ENCODE data around the gene PAXX. TPM values are rescaled to one million over a fixed set of nuclear protein-coding genes. Genes with fewer than 3 reads are reported as not detected.

PAXX gene
- total RNA-seq (10 to 100 TPM; 11.9 to 93.6 (median 45.2) TPM), polyA plus RNA-seq (100 to 1,000 TPM; 158 to 206 (median 178) TPM)
- long read RNA-seq, donor 1, partial matches to known transcripts = 0 of 6 reads
- long read RNA-seq, donor 1, other reads (novel, unspliced or antisense) = 0 of 6 reads
- long read RNA-seq, donor 2, transcript PAXX-208 (5 exons, 1,077 nt) = minor isoform, 5 of 13 reads
- long read RNA-seq, donor 2, transcript PAXX-201 (7 exons, 812 nt) = major isoform, 6 of 13 reads
- long read RNA-seq, donor 2, partial matches to known transcripts = 0 of 13 reads
- long read RNA-seq, donor 2, other reads (novel, unspliced or antisense) = 0 of 13 reads
- long read RNA-seq, donor 3, partial matches to known transcripts = 0 of 6 reads
- long read RNA-seq, donor 3, other reads (novel, unspliced or antisense) = 0 of 6 reads
- long read RNA-seq, donor 4, partial matches to known transcripts = 0 of 2 reads
- long read RNA-seq, donor 4, other reads (novel, unspliced or antisense) = 0 of 2 reads
- long read RNA-seq, donor 5, transcript PAXX-201 (7 exons, 812 nt) = major isoform, 10 of 13 reads
- long read RNA-seq, donor 5, partial matches to known transcripts = 0 of 13 reads
- long read RNA-seq, donor 5, other reads (novel, unspliced or antisense) = 0 of 13 reads
- long read RNA-seq, donor 6, transcript PAXX-201 (7 exons, 812 nt) = major isoform, 15 of 26 reads
- long read RNA-seq, donor 6, transcript PAXX-208 (5 exons, 1,077 nt) = minor isoform, 7 of 26 reads
- long read RNA-seq, donor 6, partial matches to known transcripts = 0 of 26 reads
- long read RNA-seq, donor 6, other reads (novel, unspliced or antisense) = 0 of 26 reads
- long read RNA-seq, donor 7, transcript PAXX-201 (7 exons, 812 nt) = major isoform, 6 of 12 reads
- long read RNA-seq, donor 7, transcript PAXX-208 (5 exons, 1,077 nt) = minor isoform, 5 of 12 reads
- long read RNA-seq, donor 7, partial matches to known transcripts = 0 of 12 reads
- long read RNA-seq, donor 7, other reads (novel, unspliced or antisense) = 0 of 12 reads
- long read RNA-seq, donor 8, transcript PAXX-201 (7 exons, 812 nt) = major isoform, 6 of 13 reads
- long read RNA-seq, donor 8, transcript PAXX-208 (5 exons, 1,077 nt) = major isoform, 6 of 13 reads
- long read RNA-seq, donor 8, partial matches to known transcripts = 0 of 13 reads
- long read RNA-seq, donor 8, other reads (novel, unspliced or antisense) = 0 of 13 reads
- long read RNA-seq, donor 9, transcript PAXX-201 (7 exons, 812 nt) = major isoform, 10 of 13 reads
- long read RNA-seq, donor 9, partial matches to known transcripts = 0 of 13 reads
- long read RNA-seq, donor 9, other reads (novel, unspliced or antisense) = 0 of 13 reads
- long read RNA-seq, donor 10, transcript PAXX-201 (7 exons, 812 nt) = major isoform, 5 of 9 reads
- long read RNA-seq, donor 10, partial matches to known transcripts = 0 of 9 reads
- long read RNA-seq, donor 10, other reads (novel, unspliced or antisense) = 0 of 9 reads

- intact Hi-C loops (cut with DNase I; ENCODE audit: low total_unique reads) = no loop called here
- peaks cover 0 to 15% (median 11%) of the 10 kb centered on the region in 4 donors for H3K36me3 ChIP-seq
- peak; percentile 94 to 97 for DNase-seq
- TF ChIP-seq POLR2AphosphoS5 (IDR thresholded peaks at IDR 0.05) (peak in 1 of 3 donors; percentile 57), CTCF (IDR thresholded peaks at IDR 0.05) (no peak), EP300 (IDR thresholded peaks at IDR 0.05) (no peak), POLR2A (IDR thresholded peaks at IDR 0.05) (no peak)
- H3K4me3 ChIP-seq = peak within 1 kb of the TSS; percentile 67 to 84 (median 73)
- peak within 1 kb of the TSS; percentile 92 to 94 (median 94) for H3K27ac ChIP-seq
- H3K27me3 ChIP-seq = peaks cover 0 to 42% (median 0%) of the 10 kb centered on the region in 3 donors
- WGBS, 5 donors = 0 to 2% (median 0%) methylated on average over 29 to 92 of the region's 92 CpGs
- H3K4me1 ChIP-seq = peaks cover 43 to 53% (median 50%) of the 10 kb centered on the region in 4 donors
- H3K9me3 ChIP-seq = no peaks in the 10 kb centered on the region
Measured at GRCh38 chr9:136991993-136992818, at the start of gene PAXX. PAXX (plus strand) TSS chr9:136992422; CDS start chr9:136992444, 22 bp downstream.

GRCh38 chr9:136942881-136943230, 49.4 kb upstream of the PAXX start:
- Histone ChIP-seq H3K4me1 (peaks cover 27 to 40% (median 39%) of the 10 kb centered on the region in 4 donors), H3K27ac (peak overlapping the region in 1 of 5 donors; percentile 96), H3K36me3 (peaks cover 35 to 47% (median 45%) of the 10 kb centered on the region in 4 donors), H3K4me3 (peak overlapping the region; percentile 84 to 99 (median 91)), H3K27me3 (no peaks in the 10 kb centered on the region), H3K9me3 (no peaks in the 10 kb centered on the region)
- WGBS, 5 donors = 82 to 93% (median 88%) methylated on average over 7 to 16 of the region's 16 CpGs
- no peak for TF ChIP-seq CTCF (IDR thresholded peaks at IDR 0.05)
- no peak for TF ChIP-seq EP300 (IDR thresholded peaks at IDR 0.05)
- TF ChIP-seq POLR2AphosphoS5 (IDR thresholded peaks at IDR 0.05) = no peak
- TF ChIP-seq POLR2A (IDR thresholded peaks at IDR 0.05) = no peak
- peak in 1 of 2 donors; percentile 9 for DNase-seq
- intact Hi-C loops (cut with DNase I; ENCODE audit: low total_unique reads) = loop anchor here (10.0 kb wide), 1 partner anchor 88 kb away; the partner anchor contains the start of gene MAMDC4

- Histone ChIP-seq H3K36me3 (peaks cover 35 to 45% (median 44%) of the 10 kb centered on the region in 4 donors), H3K4me1 (peaks cover 29 to 47% (median 46%) of the 10 kb centered on the region in 4 donors), H3K27me3 (no peaks in the 10 kb centered on the region), H3K4me3 (peak overlapping the region; percentile 84 to 99 (median 91)), H3K27ac (peak overlapping the region; percentile 80 to 96 (median 87)), H3K9me3 (no peaks in the 10 kb centered on the region)
- TF ChIP-seq POLR2AphosphoS5 (IDR thresholded peaks at IDR 0.05) (no peak), CTCF (IDR thresholded peaks at IDR 0.05) (no peak), EP300 (IDR thresholded peaks at IDR 0.05) (no peak), POLR2A (IDR thresholded peaks at IDR 0.05) (no peak)
- 10 to 35% (median 13%) methylated on average over 13 to 61 of the region's 61 CpGs for WGBS, 5 donors
- intact Hi-C loops (cut with DNase I; ENCODE audit: low total_unique reads) = loop anchor here (10.0 kb wide), 1 partner anchor 89 kb away; the partner anchor contains the start of gene MAMDC4
- DNase-seq = peak; percentile 50 to 64
Measured at GRCh38 chr9:136943291-136944211, 48.7 kb upstream of the PAXX start.

Data from stomach (tissue), 19 donors.